Prostate gland (tissue), 2 donors: Measurements from ENCODE around the gene CAPN14. TPM values are rescaled to one million over a fixed set of nuclear protein-coding genes. Genes with fewer than 3 reads are reported as not detected.

ENCODE experiments used
- DNase-seq: peaks from one replicate; pipeline ENCODE4 v3.0.0-alpha.2; 2019; ENCODE audit warnings: low spot score
- H3K27ac ChIP-seq, 2 donors: fragments of 200-600 bp; sonication (generic); 2 replicates each; pipeline ENCODE4 v1.5.1; 2017 to 2019
- H3K27me3 ChIP-seq: fragments of 200-600 bp; sonication (generic); replicated peaks from 2 replicates; pipeline ENCODE4 v1.5.1; 2019; ENCODE audit not compliant: insufficient read depth
- H3K36me3 ChIP-seq, 2 donors: fragments of 200-600 bp; sonication (generic); 1 replicate in 1 of 2; 2 replicates in 1 of 2; pipeline versions ENCODE4 v1.5.1 to v1.8.1; 2017 to 2019
- H3K4me1 ChIP-seq: fragments of 200-600 bp; sonication (generic); replicated peaks from 2 replicates; pipeline ENCODE4 v1.5.1; 2019
- H3K4me3 ChIP-seq, 2 donors: fragments of 200-600 bp; sonication (generic); 2 replicates each; pipeline ENCODE4 v1.5.1; 2017 to 2019
- H3K9me3 ChIP-seq: fragments of 200-600 bp; sonication (generic); 2 replicates; pipeline ENCODE4 v1.5.1; 2017
- POLR2A ChIP-seq: fragments of 450-650 bp; IDR thresholded peaks from one replicate; pipeline ENCODE4 v1.6.1; 2016; ENCODE audit warnings: antibody characterized with exemption, mild to moderate bottlenecking
- POLR2AphosphoS5 ChIP-seq: sonication (generic); formaldehyde crosslinking; IDR thresholded peaks from one replicate; pipeline ENCODE4 v1.6.1; 2017; ENCODE audit warnings: antibody characterized with exemption
- WGBS: methylation state at CpG from one replicate; pipeline ENCODE4 v1.1.5; 2018; 5-methylcytosine and 5-hydroxymethylcytosine counted together
- intact Hi-C: fragments of 100-400 bp; cut with DNase I; formaldehyde crosslinking; loops from one replicate; pipeline ENCODE4 v1.14.2; 2022
- total RNA-seq, 2 donors: library from RNA; depleted of rRNA; stranded (reverse); fragments of >200 nt; gene quantifications; one replicate each; pipeline ENCODE4 v1.1.0, GENCODE V29; 2016
- TF ChIP-seq, protein P1 (sequence below), 4 experiments: fragments of 200-600 bp in 2 of 4; fragments of 450-650 bp in 2 of 4; sonication (generic) in 2 of 4; IDR thresholded peaks; 1 replicate in 3 of 4; 2 replicates in 1 of 4; pipeline ENCODE4 v1.5.1; 2016 to 2019; ENCODE audit warnings: antibody characterized with exemption in 4 of 4, mild to moderate bottlenecking in 2 of 4, moderate library complexity in 2 of 4

The CAPN14 gene
- total RNA-seq, 2 donors from 2014 or later: 0.27 to 0.80 TPM

DNA sequence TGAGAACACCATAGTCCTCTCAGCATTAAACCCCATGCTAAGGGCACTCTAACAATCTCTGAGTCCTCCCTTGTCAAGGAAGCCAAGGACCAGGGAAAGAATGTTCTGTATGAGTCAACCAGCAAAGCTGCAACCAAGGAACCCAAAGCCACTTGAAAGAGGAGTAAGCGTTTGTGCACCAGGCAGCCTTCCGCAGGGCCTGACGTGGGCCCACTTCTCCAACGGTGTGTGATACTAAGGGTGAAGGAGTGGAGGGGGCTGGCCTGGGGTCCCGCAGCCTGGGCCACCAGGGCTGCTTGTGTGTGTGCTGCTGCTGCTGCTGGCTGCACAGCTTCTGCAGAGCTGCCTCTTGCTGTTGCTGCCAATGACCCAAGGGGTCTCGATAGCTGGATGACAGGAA, 49.0 kb downstream of the CAPN14 start:
- Histone ChIP-seq H3K27me3 (no peaks in the 10 kb centered on the region), H3K4me1 (no peaks in the 10 kb centered on the region), H3K4me3 (no peak overlapping the region), H3K9me3 (no peaks in the 10 kb centered on the region), H3K27ac (no peak overlapping the region), H3K36me3 (no peaks in the 10 kb centered on the region)
- WGBS: 92% methylated on average over 6 of the region's 6 CpGs
- TF ChIP-seq, protein P1, sequence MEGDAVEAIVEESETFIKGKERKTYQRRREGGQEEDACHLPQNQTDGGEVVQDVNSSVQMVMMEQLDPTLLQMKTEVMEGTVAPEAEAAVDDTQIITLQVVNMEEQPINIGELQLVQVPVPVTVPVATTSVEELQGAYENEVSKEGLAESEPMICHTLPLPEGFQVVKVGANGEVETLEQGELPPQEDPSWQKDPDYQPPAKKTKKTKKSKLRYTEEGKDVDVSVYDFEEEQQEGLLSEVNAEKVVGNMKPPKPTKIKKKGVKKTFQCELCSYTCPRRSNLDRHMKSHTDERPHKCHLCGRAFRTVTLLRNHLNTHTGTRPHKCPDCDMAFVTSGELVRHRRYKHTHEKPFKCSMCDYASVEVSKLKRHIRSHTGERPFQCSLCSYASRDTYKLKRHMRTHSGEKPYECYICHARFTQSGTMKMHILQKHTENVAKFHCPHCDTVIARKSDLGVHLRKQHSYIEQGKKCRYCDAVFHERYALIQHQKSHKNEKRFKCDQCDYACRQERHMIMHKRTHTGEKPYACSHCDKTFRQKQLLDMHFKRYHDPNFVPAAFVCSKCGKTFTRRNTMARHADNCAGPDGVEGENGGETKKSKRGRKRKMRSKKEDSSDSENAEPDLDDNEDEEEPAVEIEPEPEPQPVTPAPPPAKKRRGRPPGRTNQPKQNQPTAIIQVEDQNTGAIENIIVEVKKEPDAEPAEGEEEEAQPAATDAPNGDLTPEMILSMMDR (IDR thresholded peaks at IDR 0.05): no peak
- TF ChIP-seq POLR2A: no peak
- no peak for TF ChIP-seq POLR2AphosphoS5
- no peak for DNase-seq
- intact Hi-C loops: loop anchor here (10.0 kb wide), 1 partner anchor 1003 kb away; no protein-coding TSS in a partner anchor

DNA sequence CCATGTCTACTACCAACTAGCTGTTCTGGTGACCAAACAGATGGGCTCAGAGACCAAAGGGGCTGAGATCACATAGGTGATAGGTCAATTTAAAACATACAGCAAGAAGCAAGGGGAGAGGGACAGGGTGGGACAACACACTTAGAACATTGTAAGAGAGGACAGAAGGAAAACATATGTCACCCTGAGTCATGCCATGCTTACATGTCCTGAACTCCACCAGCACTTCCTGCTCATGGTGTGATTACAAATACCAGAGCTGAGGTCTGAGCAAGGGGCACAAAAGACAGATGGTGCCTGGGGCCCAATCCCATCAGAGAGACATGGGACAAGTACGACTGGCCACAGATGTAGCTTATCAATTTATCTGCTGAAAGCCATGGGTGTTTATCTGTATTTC, 50.4 kb downstream of the CAPN14 start:
- Histone ChIP-seq H3K4me1 (no peaks in the 10 kb centered on the region), H3K27me3 (no peaks in the 10 kb centered on the region), H3K9me3 (no peaks in the 10 kb centered on the region), H3K4me3 (no peak overlapping the region), H3K27ac (no peak overlapping the region), H3K36me3 (no peaks in the 10 kb centered on the region)
- DNase-seq: no peak
- intact Hi-C loops: loop anchor here (10.0 kb wide), 1 partner anchor 1002 kb away; no protein-coding TSS in a partner anchor
- TF ChIP-seq POLR2A (no peak), POLR2AphosphoS5 (no peak)
- TF ChIP-seq, protein P1 (IDR thresholded peaks at IDR 0.05): no peak
- WGBS: 100% methylated on average over 1 of the region's 1 CpG

DNA sequence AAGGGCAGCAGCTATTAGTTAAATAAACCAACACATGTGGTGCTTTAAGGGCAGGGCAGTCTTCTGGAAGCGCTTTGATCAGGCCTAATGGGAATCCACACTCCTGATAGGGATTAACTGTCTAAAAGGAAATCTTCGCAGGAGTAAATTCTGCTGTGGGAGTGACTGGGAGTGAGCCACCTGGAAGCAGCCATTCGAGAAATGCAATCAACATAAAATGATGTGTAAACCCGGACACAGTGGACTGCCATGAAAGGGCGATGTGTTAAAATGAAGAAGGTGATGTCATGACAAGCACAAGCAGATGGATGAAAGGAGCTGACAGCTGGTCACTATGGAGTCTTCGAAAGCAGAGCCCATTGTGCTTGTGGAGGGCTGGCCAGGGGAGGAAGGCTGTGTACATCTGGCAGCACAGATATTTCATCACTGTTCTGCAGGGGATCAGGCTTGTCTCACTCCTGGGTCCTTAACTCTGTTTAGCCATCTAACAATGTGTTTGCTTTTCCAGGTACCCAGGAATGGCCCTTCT, 54.2 kb downstream of the CAPN14 start:
- TF ChIP-seq, protein P1 (IDR thresholded peaks at IDR 0.05): no peak
- TF ChIP-seq POLR2AphosphoS5 (no peak), POLR2A (no peak)
- Histone ChIP-seq H3K27ac (no peak overlapping the region), H3K27me3 (no peaks in the 10 kb centered on the region), H3K4me3 (no peak overlapping the region), H3K4me1 (no peaks in the 10 kb centered on the region), H3K9me3 (no peaks in the 10 kb centered on the region), H3K36me3 (no peaks in the 10 kb centered on the region)
- intact Hi-C loops: loop anchor here (10.0 kb wide), 1 partner anchor 998 kb away; no protein-coding TSS in a partner anchor
- DNase-seq: no peak
- 63% methylated on average over 6 of the region's 6 CpGs for WGBS

DNA sequence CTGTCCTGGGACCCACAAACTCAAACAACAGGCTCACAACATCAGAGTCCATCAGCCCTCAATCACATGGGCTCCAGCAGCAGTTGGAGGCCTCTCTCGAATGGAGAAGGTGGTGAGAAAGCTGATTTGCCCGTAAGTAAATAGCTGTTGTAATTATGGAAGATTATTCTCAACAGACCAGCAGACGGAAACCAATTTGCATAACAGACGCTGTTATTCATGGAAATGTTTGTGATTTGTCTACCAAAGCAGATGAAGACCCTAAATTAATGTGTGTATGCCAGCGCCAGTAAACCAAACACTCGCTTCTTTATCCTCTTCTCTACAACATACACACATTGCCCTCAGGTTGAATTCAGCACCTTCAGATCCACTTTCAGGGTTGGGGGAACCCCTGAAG, 55.7 kb downstream of the CAPN14 start:
- intact Hi-C loops: loop anchor here (10.0 kb wide), 1 partner anchor 997 kb away; no protein-coding TSS in a partner anchor
- DNase-seq: no peak
- no peaks in the 10 kb centered on the region for H3K9me3 ChIP-seq
- no peak overlapping the region for H3K27ac ChIP-seq
- H3K4me1 ChIP-seq: no peaks in the 10 kb centered on the region
- H3K4me3 ChIP-seq: no peak overlapping the region
- 95% methylated on average over 6 of the region's 6 CpGs for WGBS
- H3K27me3 ChIP-seq: no peaks in the 10 kb centered on the region
- TF ChIP-seq POLR2AphosphoS5 (no peak), POLR2A (no peak)
- TF ChIP-seq, protein P1 (IDR thresholded peaks at IDR 0.05): no peak
- no peaks in the 10 kb centered on the region for H3K36me3 ChIP-seq

DNA sequence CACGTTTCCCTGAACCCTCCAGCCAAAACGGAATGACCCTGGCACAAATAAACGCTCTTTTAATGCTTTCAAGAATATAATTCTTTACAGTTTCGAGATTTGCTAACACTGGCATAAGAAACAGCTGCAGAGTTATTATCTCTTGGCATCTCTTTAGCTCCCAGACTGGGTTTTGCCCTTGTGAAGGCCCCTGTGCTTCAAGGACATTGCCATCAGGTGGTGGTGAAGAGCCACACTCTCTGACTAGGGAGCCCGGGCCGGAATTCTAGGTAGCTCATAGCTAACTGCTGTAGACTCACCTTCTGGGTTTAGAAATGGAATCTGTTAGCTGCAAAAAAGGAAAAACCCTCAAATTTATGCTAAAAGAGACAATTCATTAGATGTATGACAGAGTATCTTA, 65.8 kb downstream of the CAPN14 start:
- 76% methylated on average over 6 of the region's 6 CpGs for WGBS
- TF ChIP-seq POLR2AphosphoS5: no peak

More for the DNA sequence above, 65.8 kb downstream of the CAPN14 start:
- intact Hi-C loops: no loop called here
- H3K36me3 ChIP-seq: no peaks in the 10 kb centered on the region
- H3K9me3 ChIP-seq: no peaks in the 10 kb centered on the region
- DNase-seq: no peak
- no peak overlapping the region for H3K4me3 ChIP-seq
- H3K27me3 ChIP-seq: peaks cover 2% of the 10 kb centered on the region
- H3K4me1 ChIP-seq: no peaks in the 10 kb centered on the region
- H3K27ac ChIP-seq: no peak overlapping the region
